CD4-positive, CD25-positive, alpha-beta regulatory T cell (primary cell): Measurements from ENCODE around the gene PTAFR. TPM values are rescaled to one million over a fixed set of nuclear protein-coding genes. Genes with fewer than 3 reads are reported as not detected.

Source experiments
- ATAC-seq, 2 donors: fragments of 150-1000 bp; cut with Tn5 transposase; one replicate each; pipeline ENCODE4 v1.10.0; 2021; ENCODE audit warnings: low read depth in 2 of 2, moderate number of reproducible peaks in 2 of 2, moderate library complexity in 1 of 2
- DNase-seq, 3 donors: peaks; one replicate each; pipeline versions ENCODE4 v3.0.0 to v3.0.0-alpha.2; 2012 to 2022; ENCODE audit warnings: mixed read lengths in 1 of 3
- H3K27ac ChIP-seq: one replicate; pipeline ENCODE4 v1.7.0; 2013; ENCODE audit warnings: mild to moderate bottlenecking, low read length; ENCODE audit not compliant: insufficient read depth, poor library complexity, severe bottlenecking
- H3K27me3 ChIP-seq: one replicate; pipeline ENCODE4 v1.7.0; 2013; ENCODE audit warnings: low read length; ENCODE audit not compliant: control insufficient read depth, insufficient read depth
- H3K36me3 ChIP-seq: one replicate; pipeline ENCODE4 v1.7.0; 2013; ENCODE audit warnings: mild to moderate bottlenecking, low read length, moderate library complexity; ENCODE audit not compliant: control insufficient read depth, insufficient read depth
- H3K4me1 ChIP-seq: 2 replicates; pipeline ENCODE4 v1.7.0; 2013; ENCODE audit warnings: mild to moderate bottlenecking, low read length; ENCODE audit not compliant: insufficient read depth, control insufficient read depth, poor library complexity, severe bottlenecking
- H3K4me3 ChIP-seq: one replicate; pipeline ENCODE4 v1.7.0; 2013; ENCODE audit warnings: low read depth, mild to moderate bottlenecking, low read length, moderate library complexity
- H3K9me3 ChIP-seq, 2 experiments: 1 replicate in 1 of 2; 2 replicates in 1 of 2; pipeline ENCODE4 v1.7.0; 2013; ENCODE audit warnings: low read length in 2 of 2, mild to moderate bottlenecking in 1 of 2, moderate library complexity in 1 of 2; ENCODE audit not compliant: control insufficient read depth in 2 of 2
- H3K27ac Mint-ChIP-seq, 3 donors: one replicate each; pipeline ENCODE4 v1.8.0; 2020 to 2022; ENCODE audit warnings: mild to moderate bottlenecking in 3 of 3, mixed read lengths in 3 of 3, moderate library complexity in 2 of 3
- H3K27me3 Mint-ChIP-seq: one replicate; pipeline ENCODE4 v1.8.0; 2022; ENCODE audit warnings: mild to moderate bottlenecking, mixed read lengths
- H3K36me3 Mint-ChIP-seq: one replicate; pipeline ENCODE4 v1.8.0; 2020; ENCODE audit warnings: mixed read lengths
- H3K4me1 Mint-ChIP-seq, 4 donors: one replicate each; pipeline ENCODE4 v1.8.0; 2020 to 2022; ENCODE audit warnings: mixed read lengths in 4 of 4, mild to moderate bottlenecking in 1 of 4
- H3K4me3 Mint-ChIP-seq, 4 donors: one replicate each; pipeline ENCODE4 v1.8.0; 2020 to 2022; ENCODE audit warnings: mild to moderate bottlenecking in 4 of 4, mixed read lengths in 4 of 4, moderate library complexity in 3 of 4
- H3K9me3 Mint-ChIP-seq, 7 donors: one replicate each; pipeline ENCODE4 v1.8.0; 2020 to 2022; ENCODE audit warnings: mixed read lengths in 7 of 7, mild to moderate bottlenecking in 3 of 7, moderate library complexity in 2 of 7
- polyA plus RNA-seq, 4 donors: library from polyadenylated mRNA; unstranded; fragments of 300-500 nt; fragmentation: Illumina TruSeq; gene quantifications; one replicate each; pipeline ENCODE4 v1.2.3, GENCODE V29; 2021
- total RNA-seq: library from RNA; stranded (reverse); gene quantifications from one replicate; pipeline ENCODE4 v1.2.3, GENCODE V29; 2022

Gene PTAFR
- total and polyA plus RNA-seq, 5 donors from 2014 or later = 0.15 to 0.84 (median 0.50) TPM

DNA sequence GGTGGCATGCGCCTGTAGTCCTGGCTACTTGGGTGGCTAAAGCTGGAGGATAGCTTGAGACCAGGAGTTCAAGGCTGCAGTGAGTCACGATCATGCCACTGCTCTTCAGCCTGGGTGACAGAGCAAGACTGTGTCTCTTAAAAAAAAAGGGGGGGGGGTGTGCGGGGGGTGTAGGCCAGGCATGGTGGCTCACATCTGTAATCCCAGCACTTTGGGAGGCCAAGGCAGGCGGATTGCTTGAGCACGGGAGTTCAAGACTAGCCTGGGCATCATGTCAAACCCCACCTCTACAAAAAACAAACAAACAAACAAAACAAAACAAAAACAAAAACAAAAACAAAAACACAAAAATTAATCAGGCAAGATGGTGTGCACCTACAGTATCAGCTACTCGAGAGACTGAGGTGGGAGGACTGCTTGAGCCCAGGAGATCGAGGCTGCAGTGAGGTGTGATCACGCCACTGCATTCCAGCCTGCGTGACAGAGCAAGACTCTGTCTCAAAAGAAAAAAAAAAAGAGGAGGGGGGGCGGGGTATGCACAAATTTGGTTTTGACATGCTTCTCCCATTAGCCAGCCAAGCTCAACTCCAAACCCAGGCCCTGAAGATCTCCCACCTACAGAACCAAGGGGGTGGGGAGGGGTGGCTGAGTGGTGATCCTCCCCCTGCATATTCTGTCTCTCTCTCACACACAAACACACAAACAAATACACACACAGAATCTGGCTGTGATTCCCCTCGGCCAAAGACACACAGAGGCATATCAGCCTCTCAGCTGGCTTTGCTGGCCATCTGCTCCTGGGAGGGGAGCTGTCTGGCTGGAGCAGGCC, 3.1 kb downstream of the PTAFR start:
- H3K4me1 ChIP-seq = peaks cover 20% of the 10 kb centered on the region
- no peaks in the 10 kb centered on the region for H3K36me3 ChIP-seq
- Mint-ChIP-seq H3K27me3 (peaks cover 25% of the 10 kb centered on the region), H3K4me1 (peaks cover 13 to 39% (median 33%) of the 10 kb centered on the region in 4 donors), H3K4me3 (no peak overlapping the region), H3K9me3 (peaks cover 0 to under 1% (median 0%) of the 10 kb centered on the region in 7 donors), H3K36me3 (no peaks in the 10 kb centered on the region), H3K27ac (no peak overlapping the region)
- no peak overlapping the region for H3K27ac ChIP-seq
- H3K9me3 ChIP-seq = no peaks in the 10 kb centered on the region
- ATAC-seq (no peak), DNase-seq (no peak)
- no peaks in the 10 kb centered on the region for H3K27me3 ChIP-seq
- no peak overlapping the region for H3K4me3 ChIP-seq

GRCh38 chr1:28172713-28173150, 3.8 kb downstream of the PTAFR start:
- peaks cover 20% of the 10 kb centered on the region for H3K4me1 ChIP-seq
- DNase-seq (peak in 2 of 3 donors; percentile 4 to 20), ATAC-seq (peak; percentile 30 to 35)
- peak overlapping the region in 2 of 4 donors; percentile 7 to 10 for H3K4me3 Mint-ChIP-seq
- no peak overlapping the region for H3K27ac Mint-ChIP-seq
- no peaks in the 10 kb centered on the region for H3K36me3 ChIP-seq
- H3K4me1 Mint-ChIP-seq = peaks cover 13 to 42% (median 36%) of the 10 kb centered on the region in 4 donors
- H3K9me3 ChIP-seq = no peaks in the 10 kb centered on the region
- no peaks in the 10 kb centered on the region for H3K36me3 Mint-ChIP-seq
- no peaks in the 10 kb centered on the region for H3K9me3 Mint-ChIP-seq
- peaks cover 23% of the 10 kb centered on the region for H3K27me3 Mint-ChIP-seq
- H3K27ac ChIP-seq = no peak overlapping the region
- H3K27me3 ChIP-seq = no peaks in the 10 kb centered on the region
- peak overlapping the region; percentile 26 for H3K4me3 ChIP-seq

DNA sequence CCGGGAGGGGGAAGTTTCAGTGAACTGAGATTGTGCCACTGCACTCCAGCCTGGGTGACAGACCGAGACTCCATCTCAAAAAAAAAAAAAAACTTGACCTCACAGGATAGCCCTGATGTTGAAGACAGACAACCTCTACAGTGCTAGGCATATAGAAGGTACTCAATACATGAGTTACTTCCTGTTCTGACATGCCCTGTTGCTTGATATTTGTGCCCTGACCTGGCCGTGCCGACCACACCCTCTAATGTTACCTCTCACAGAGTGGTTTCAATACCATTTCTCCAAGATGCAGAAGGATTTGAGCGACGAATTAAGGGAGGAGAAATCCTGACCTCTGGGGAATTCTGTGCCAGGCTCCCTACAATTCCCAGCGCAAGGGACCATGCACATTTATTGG, 5.2 kb downstream of the PTAFR start:
- H3K36me3 ChIP-seq = no peaks in the 10 kb centered on the region
- H3K27ac ChIP-seq = no peak overlapping the region
- no peaks in the 10 kb centered on the region for H3K9me3 Mint-ChIP-seq
- H3K4me1 ChIP-seq = peaks cover 20% of the 10 kb centered on the region
- ATAC-seq (no peak), DNase-seq (no peak)
- H3K9me3 ChIP-seq = no peaks in the 10 kb centered on the region
- peaks cover 18 to 44% (median 35%) of the 10 kb centered on the region in 4 donors for H3K4me1 Mint-ChIP-seq
- no peaks in the 10 kb centered on the region for H3K36me3 Mint-ChIP-seq
- peaks cover 19% of the 10 kb centered on the region for H3K27me3 Mint-ChIP-seq
- peak overlapping the region in 1 of 4 donors; percentile 8 for H3K4me3 Mint-ChIP-seq
- H3K4me3 ChIP-seq = no peak overlapping the region
- H3K27ac Mint-ChIP-seq = no peak overlapping the region
- no peaks in the 10 kb centered on the region for H3K27me3 ChIP-seq

- Histone ChIP-seq H3K4me3 (no peak overlapping the region), H3K4me1 (peaks cover 20% of the 10 kb centered on the region), H3K27me3 (no peaks in the 10 kb centered on the region), H3K9me3 (no peaks in the 10 kb centered on the region), H3K36me3 (no peaks in the 10 kb centered on the region), H3K27ac (no peak overlapping the region)
- Mint-ChIP-seq H3K36me3 (no peaks in the 10 kb centered on the region), H3K4me1 (peaks cover 18 to 44% (median 35%) of the 10 kb centered on the region in 4 donors), H3K9me3 (no peaks in the 10 kb centered on the region), H3K27me3 (peaks cover 22% of the 10 kb centered on the region), H3K27ac (no peak overlapping the region), H3K4me3 (peak overlapping the region in 1 of 4 donors; percentile 19)
- DNase-seq = no peak
- ATAC-seq = no peak
Measured at GRCh38 chr1:28170001-28170596, 6.4 kb downstream of the PTAFR start.

DNA sequence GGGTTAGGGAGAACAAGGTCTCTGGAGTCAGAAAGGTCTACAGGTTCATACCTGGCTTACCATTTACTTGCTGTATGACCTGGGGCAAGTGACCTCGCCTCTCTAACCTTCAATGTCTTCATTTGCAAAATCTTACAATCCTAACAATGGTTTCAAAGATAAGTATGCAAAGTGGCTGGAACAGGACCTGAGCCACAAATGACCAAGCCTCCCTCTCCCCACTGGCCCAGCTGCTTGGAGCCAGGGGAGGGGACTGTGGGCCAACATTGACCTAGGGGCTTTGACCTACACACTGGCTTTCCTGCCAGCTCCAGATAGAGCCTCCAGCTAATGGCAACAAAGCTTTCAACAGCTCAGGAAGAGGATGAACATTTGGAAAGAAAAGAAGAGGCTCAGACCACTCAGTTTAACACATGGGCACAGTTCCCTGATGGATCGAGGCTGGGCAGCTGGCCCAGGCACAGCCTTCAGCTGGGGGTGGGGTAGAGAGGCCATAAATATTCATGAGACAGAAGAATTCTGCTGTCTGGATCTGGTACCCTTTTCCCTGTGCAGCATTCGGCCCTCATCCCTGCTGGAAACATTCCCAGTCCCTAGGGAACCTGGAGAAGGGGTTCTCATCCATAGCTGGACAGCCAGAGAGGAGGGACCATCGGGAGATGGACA, 12.9 kb downstream of the PTAFR start:
- peaks cover 5% of the 10 kb centered on the region for H3K36me3 Mint-ChIP-seq
- no peaks in the 10 kb centered on the region for H3K9me3 Mint-ChIP-seq
- ATAC-seq = no peak
- Histone ChIP-seq H3K36me3 (no peaks in the 10 kb centered on the region), H3K9me3 (no peaks in the 10 kb centered on the region), H3K4me3 (no peak overlapping the region), H3K27ac (no peak overlapping the region), H3K4me1 (peaks cover 2% of the 10 kb centered on the region), H3K27me3 (no peaks in the 10 kb centered on the region)
- DNase-seq = no peak
- peak overlapping the region in 1 of 3 donors; percentile 29 for H3K27ac Mint-ChIP-seq
- no peak overlapping the region for H3K4me3 Mint-ChIP-seq
- peaks cover 4 to 11% (median 8%) of the 10 kb centered on the region in 4 donors for H3K4me1 Mint-ChIP-seq
- H3K27me3 Mint-ChIP-seq = peaks cover 28% of the 10 kb centered on the region

GRCh38 chr1:28162151-28162550, 14.3 kb downstream of the PTAFR start:
- Mint-ChIP-seq H3K36me3 (peaks cover 5% of the 10 kb centered on the region), H3K27me3 (peaks cover 28% of the 10 kb centered on the region), H3K4me3 (no peak overlapping the region), H3K27ac (no peak overlapping the region), H3K9me3 (no peaks in the 10 kb centered on the region), H3K4me1 (peaks cover 0 to 8% (median 3%) of the 10 kb centered on the region in 4 donors)
- DNase-seq = no peak
- ATAC-seq = no peak
- H3K9me3 ChIP-seq = no peaks in the 10 kb centered on the region
- H3K27me3 ChIP-seq = no peaks in the 10 kb centered on the region
- H3K36me3 ChIP-seq = no peaks in the 10 kb centered on the region
- no peaks in the 10 kb centered on the region for H3K4me1 ChIP-seq
- no peak overlapping the region for H3K27ac ChIP-seq
- H3K4me3 ChIP-seq = no peak overlapping the region

GRCh38 chr1:28161751-28162150, 14.7 kb downstream of the PTAFR start:
- peaks cover 28% of the 10 kb centered on the region for H3K27me3 Mint-ChIP-seq
- no peaks in the 10 kb centered on the region for H3K9me3 ChIP-seq
- no peak overlapping the region for H3K4me3 Mint-ChIP-seq
- DNase-seq = no peak
- no peak overlapping the region for H3K27ac ChIP-seq
- H3K36me3 ChIP-seq = no peaks in the 10 kb centered on the region
- no peak overlapping the region for H3K27ac Mint-ChIP-seq
- H3K4me3 ChIP-seq = no peak overlapping the region
- H3K27me3 ChIP-seq = no peaks in the 10 kb centered on the region
- H3K9me3 Mint-ChIP-seq = no peaks in the 10 kb centered on the region
- H3K4me1 ChIP-seq = no peaks in the 10 kb centered on the region
- H3K36me3 Mint-ChIP-seq = peaks cover 5% of the 10 kb centered on the region
- no peak for ATAC-seq
- peaks cover 0 to 8% (median 0%) of the 10 kb centered on the region in 4 donors for H3K4me1 Mint-ChIP-seq
